Lower leg skin (tissue), 3 donors: Measurements from ENCODE around the gene HOMEZ.
"Not testable (repeated sequence)": the region's sequence is repeated elsewhere in the genome, so short reads cannot be mapped to it uniquely, and the experiment has no call there.

ENCODE experiments used
- CTCF ChIP-seq, 3 donors: fragments of 450-650 bp; IDR thresholded peaks; one replicate each; pipeline ENCODE4 v1.5.1; 2016; ENCODE audit warnings: antibody characterized with exemption in 3 of 3, mild to moderate bottlenecking in 3 of 3, moderate library complexity in 2 of 3
- POLR2A ChIP-seq, 2 donors: fragments of 450-650 bp; IDR thresholded peaks; one replicate each; pipeline ENCODE4 v1.6.1; 2016 to 2017; ENCODE audit warnings: antibody characterized with exemption in 2 of 2, mild to moderate bottlenecking in 1 of 2, moderate library complexity in 1 of 2

- not testable (repeated sequence) for TF ChIP-seq POLR2A, CTCF (IDR thresholded peaks at IDR 0.05)
These were observed 61.0 kb downstream of the HOMEZ start for GRCh38 chr14:23224958-23225357.
